Esophagus muscularis mucosa (tissue), 4 donors: ENCODE measurements around the gene CNIH2. TPM values are rescaled to one million over a fixed set of nuclear protein-coding genes. Genes with fewer than 3 reads are reported as not detected.

Source experiments
- DNase-seq: peaks from one replicate; pipeline ENCODE4 v3.0.0-alpha.2; 2017; ENCODE audit errors: extremely low spot score
- H3K27ac ChIP-seq, 4 donors: fragments of 200-600 bp; sonication (generic); replicated peaks in 1 of 4; 1 replicate in 3 of 4; 2 replicates in 1 of 4; pipeline ENCODE4 v1.5.1; 2016 to 2019; ENCODE audit warnings: mild to moderate bottlenecking in 1 of 4
- H3K27me3 ChIP-seq, 4 donors: fragments of 200-600 bp; sonication (generic); one replicate each; pipeline versions ENCODE4 v1.5.1 to v1.6.0; 2016 to 2019
- H3K36me3 ChIP-seq, 4 donors: fragments of 200-600 bp; sonication (generic); one replicate each; pipeline ENCODE4 v1.5.1; 2016 to 2019
- H3K4me1 ChIP-seq, 4 donors: fragments of 200-600 bp; sonication (generic); one replicate each; pipeline ENCODE4 v1.5.1; 2016 to 2019
- H3K4me3 ChIP-seq, 4 donors: fragments of 200-600 bp; sonication (generic); 1 replicate in 2 of 4; 2 replicates in 2 of 4; pipeline ENCODE4 v1.5.1; 2016 to 2019; ENCODE audit warnings: mild to moderate bottlenecking in 4 of 4, moderate library complexity in 1 of 4
- H3K9me3 ChIP-seq, 4 donors: fragments of 200-600 bp; sonication (generic); 1 replicate in 3 of 4; 2 replicates in 1 of 4; pipeline ENCODE4 v1.5.1; 2016 to 2019
- EP300 ChIP-seq: sonication (generic); formaldehyde crosslinking; IDR thresholded peaks from one replicate; pipeline ENCODE4 v1.6.1; 2017; ENCODE audit warnings: antibody characterized with exemption
- POLR2A ChIP-seq: fragments of 450-650 bp; IDR thresholded peaks from one replicate; pipeline ENCODE4 v1.6.1; 2017; ENCODE audit warnings: antibody characterized with exemption, moderate library complexity, mild to moderate bottlenecking, low read depth
- POLR2AphosphoS5 ChIP-seq, 2 donors: sonication (generic); formaldehyde crosslinking; IDR thresholded peaks; one replicate each; pipeline ENCODE4 v1.6.1; 2017; ENCODE audit warnings: antibody characterized with exemption in 2 of 2
- WGBS: methylation state at CpG from one replicate; pipeline ENCODE4 v1.1.5; 2018; 5-methylcytosine and 5-hydroxymethylcytosine counted together
- intact Hi-C: fragments of 100-400 bp; cut with DNase I; formaldehyde crosslinking; loops from one replicate; pipeline ENCODE4 v1.15.1; 2023
- total RNA-seq, 4 donors: library from RNA; depleted of rRNA; stranded (reverse); fragments of >200 nt; gene quantifications; one replicate each; pipeline versions ENCODE4 v1.1.0 to v1.2.1, GENCODE V29; 2016
- TF ChIP-seq, protein P1 (sequence below), 3 experiments: fragments of 200-600 bp in 2 of 3; fragments of 450-650 bp in 1 of 3; sonication (generic) in 2 of 3; IDR thresholded peaks; one replicate each; pipeline ENCODE4 v1.5.1; 2017 to 2019; ENCODE audit warnings: antibody characterized with exemption in 3 of 3, mild to moderate bottlenecking in 2 of 3, moderate library complexity in 1 of 3

Gene CNIH2
- total RNA-seq, 4 donors from 2014 or later, result 0.40 TPM; not detected in 3

DNA sequence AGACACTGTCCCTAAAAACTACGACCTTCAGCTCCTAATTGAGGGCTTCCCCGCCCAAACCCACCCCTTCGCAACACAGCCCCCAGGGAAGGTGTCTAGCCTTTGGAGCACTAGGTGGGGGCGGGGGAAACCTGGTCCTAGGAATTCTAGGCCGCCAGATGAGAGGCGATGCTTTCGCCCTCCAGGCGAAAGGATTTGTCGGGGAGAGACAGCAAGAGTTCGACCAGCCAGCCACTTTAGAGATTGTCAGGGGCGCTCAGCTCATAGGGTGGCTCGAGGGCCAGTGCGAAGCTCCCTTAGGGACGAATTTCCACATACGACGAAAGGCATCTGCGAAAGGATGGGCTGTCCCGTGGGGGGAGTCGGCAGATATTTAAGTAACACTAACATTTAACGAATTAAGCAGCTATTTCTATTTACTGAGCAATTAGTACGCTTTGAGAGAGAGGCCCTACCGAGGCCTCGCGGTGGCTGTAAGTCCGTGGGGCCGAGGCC lies 33.5 kb downstream of the CNIH2 start:
- WGBS, result 30% methylated on average over 24 of the region's 26 CpGs
- no peaks in the 10 kb centered on the region for H3K9me3 ChIP-seq
- no peak for DNase-seq
- peaks cover 0 to 3% (median 0%) of the 10 kb centered on the region in 4 donors for H3K27me3 ChIP-seq
- H3K4me3 ChIP-seq, result peak overlapping the region; percentile 59 to 75 (median 62)
- TF ChIP-seq POLR2AphosphoS5 (IDR thresholded peaks at IDR 0.05), result no peak
- TF ChIP-seq, protein P1, sequence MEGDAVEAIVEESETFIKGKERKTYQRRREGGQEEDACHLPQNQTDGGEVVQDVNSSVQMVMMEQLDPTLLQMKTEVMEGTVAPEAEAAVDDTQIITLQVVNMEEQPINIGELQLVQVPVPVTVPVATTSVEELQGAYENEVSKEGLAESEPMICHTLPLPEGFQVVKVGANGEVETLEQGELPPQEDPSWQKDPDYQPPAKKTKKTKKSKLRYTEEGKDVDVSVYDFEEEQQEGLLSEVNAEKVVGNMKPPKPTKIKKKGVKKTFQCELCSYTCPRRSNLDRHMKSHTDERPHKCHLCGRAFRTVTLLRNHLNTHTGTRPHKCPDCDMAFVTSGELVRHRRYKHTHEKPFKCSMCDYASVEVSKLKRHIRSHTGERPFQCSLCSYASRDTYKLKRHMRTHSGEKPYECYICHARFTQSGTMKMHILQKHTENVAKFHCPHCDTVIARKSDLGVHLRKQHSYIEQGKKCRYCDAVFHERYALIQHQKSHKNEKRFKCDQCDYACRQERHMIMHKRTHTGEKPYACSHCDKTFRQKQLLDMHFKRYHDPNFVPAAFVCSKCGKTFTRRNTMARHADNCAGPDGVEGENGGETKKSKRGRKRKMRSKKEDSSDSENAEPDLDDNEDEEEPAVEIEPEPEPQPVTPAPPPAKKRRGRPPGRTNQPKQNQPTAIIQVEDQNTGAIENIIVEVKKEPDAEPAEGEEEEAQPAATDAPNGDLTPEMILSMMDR (IDR thresholded peaks at IDR 0.05), result peak in 1 of 3 experiments; percentile 94
- peaks cover 24 to 51% (median 44%) of the 10 kb centered on the region in 4 donors for H3K4me1 ChIP-seq
- peak overlapping the region; percentile 83 to 95 (median 89) for H3K27ac ChIP-seq
- intact Hi-C loops, result loop anchor here (2.0 to 5.0 kb wide), 2 partner anchors 17 to 76 kb away; no protein-coding TSS in a partner anchor
- H3K36me3 ChIP-seq, result no peaks in the 10 kb centered on the region

DNA sequence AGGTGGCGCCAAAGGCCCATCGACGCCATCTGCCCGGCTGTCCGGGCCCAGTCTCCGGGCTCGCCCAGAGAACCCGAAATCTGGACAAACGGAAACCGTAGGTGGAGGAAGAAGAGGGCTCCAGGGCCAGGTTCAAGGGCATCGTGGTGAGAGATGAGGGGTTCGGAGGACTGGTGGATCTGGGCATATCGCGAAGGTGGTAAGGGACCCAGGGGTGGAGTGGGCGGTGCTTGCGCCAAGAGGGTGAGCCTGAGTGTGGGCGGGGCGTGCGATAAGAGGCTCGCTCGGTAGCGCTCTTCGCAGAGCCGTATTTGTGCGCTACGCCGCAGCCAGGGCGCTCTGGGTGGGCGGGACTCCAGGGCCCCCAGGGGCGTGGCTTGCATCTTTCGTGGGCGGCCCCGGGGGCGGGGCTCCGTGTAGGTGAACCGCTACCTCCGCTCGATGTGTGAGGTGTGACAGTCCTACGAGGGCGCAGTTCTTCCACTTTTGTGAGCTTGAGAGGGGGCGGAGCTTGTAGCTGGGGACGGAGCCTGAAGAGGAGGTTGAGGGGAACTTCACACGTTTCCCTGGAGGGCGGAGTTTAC lies 34.1 kb downstream of the CNIH2 start:
- H3K27ac ChIP-seq, result peak overlapping the region; percentile 83 to 95 (median 89)
- WGBS, result 0% methylated on average over 28 of the region's 44 CpGs
- no peaks in the 10 kb centered on the region for H3K9me3 ChIP-seq
- DNase-seq, result peak; percentile 97
- H3K4me1 ChIP-seq, result peaks cover 28 to 56% (median 49%) of the 10 kb centered on the region in 4 donors
- no peaks in the 10 kb centered on the region for H3K36me3 ChIP-seq
- intact Hi-C loops, result loop anchor here (2.0 to 5.0 kb wide), 2 partner anchors 17 to 75 kb away; no protein-coding TSS in a partner anchor
- TF ChIP-seq POLR2AphosphoS5 (IDR thresholded peaks at IDR 0.05) (peak; percentile 38 to 69), EP300 (no peak), POLR2A (no peak)
- TF ChIP-seq, protein P1 (IDR thresholded peaks at IDR 0.05), result peak in 2 of 3 experiments; percentile 94 to 99
- peaks cover 0 to 8% (median 0%) of the 10 kb centered on the region in 4 donors for H3K27me3 ChIP-seq
- peak overlapping the region; percentile 59 to 75 (median 62) for H3K4me3 ChIP-seq

DNA sequence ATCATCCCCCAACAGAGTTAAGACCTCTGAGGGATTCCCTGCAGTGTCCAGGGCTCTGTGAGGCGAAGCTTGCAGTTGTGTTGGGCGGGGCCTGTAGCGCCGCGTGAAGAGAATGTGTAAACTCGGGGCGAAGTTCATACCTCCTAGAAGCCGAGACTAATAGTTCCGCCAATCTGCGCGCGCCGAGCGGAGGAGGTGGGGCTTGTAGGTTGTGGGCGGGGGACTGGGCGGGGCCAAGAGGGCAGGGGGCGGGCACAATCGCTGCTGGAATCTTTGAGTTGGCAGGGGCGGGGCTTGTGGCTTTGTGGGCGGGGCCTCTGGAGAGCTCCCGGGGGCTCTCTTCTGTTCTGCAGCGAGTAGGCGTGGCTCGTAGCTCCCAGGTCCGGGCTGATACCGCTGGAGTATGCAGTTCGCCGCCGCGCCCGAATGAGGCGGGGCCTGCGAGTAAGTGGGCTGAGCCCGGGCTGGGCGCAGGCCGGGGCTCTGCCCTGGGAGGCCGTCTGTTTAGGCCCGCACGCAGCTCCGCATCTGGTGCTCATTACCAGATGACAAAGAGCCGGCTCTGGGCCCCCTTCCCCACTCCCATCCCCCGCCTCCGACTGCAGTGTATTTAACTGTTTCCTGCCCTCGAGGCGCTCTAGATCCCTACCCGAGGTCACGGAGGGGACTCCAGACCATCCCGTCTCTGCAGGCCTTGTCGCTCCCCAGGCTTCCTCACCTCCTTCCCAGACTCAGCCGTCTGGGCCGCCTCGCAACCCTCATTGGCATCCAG lies 34.8 kb downstream of the CNIH2 start:
- no peak for TF ChIP-seq EP300
- TF ChIP-seq, protein P1 (IDR thresholded peaks at IDR 0.05), result no peak
- TF ChIP-seq POLR2AphosphoS5 (IDR thresholded peaks at IDR 0.05), result peak; percentile 74 to 85
- H3K27ac ChIP-seq, result peak overlapping the region; percentile 83 to 95 (median 89)
- no peaks in the 10 kb centered on the region for H3K36me3 ChIP-seq
- H3K9me3 ChIP-seq, result no peaks in the 10 kb centered on the region
- intact Hi-C loops, result loop anchor here (5.0 kb wide), 1 partner anchor 75 kb away; no protein-coding TSS in a partner anchor
- 7% methylated on average over 19 of the region's 52 CpGs for WGBS
- peak overlapping the region; percentile 59 to 75 (median 62) for H3K4me3 ChIP-seq
- DNase-seq, result peak; percentile 100
- peaks cover 35 to 63% (median 56%) of the 10 kb centered on the region in 4 donors for H3K4me1 ChIP-seq
- peaks cover 0 to 8% (median 0%) of the 10 kb centered on the region in 4 donors for H3K27me3 ChIP-seq

DNA sequence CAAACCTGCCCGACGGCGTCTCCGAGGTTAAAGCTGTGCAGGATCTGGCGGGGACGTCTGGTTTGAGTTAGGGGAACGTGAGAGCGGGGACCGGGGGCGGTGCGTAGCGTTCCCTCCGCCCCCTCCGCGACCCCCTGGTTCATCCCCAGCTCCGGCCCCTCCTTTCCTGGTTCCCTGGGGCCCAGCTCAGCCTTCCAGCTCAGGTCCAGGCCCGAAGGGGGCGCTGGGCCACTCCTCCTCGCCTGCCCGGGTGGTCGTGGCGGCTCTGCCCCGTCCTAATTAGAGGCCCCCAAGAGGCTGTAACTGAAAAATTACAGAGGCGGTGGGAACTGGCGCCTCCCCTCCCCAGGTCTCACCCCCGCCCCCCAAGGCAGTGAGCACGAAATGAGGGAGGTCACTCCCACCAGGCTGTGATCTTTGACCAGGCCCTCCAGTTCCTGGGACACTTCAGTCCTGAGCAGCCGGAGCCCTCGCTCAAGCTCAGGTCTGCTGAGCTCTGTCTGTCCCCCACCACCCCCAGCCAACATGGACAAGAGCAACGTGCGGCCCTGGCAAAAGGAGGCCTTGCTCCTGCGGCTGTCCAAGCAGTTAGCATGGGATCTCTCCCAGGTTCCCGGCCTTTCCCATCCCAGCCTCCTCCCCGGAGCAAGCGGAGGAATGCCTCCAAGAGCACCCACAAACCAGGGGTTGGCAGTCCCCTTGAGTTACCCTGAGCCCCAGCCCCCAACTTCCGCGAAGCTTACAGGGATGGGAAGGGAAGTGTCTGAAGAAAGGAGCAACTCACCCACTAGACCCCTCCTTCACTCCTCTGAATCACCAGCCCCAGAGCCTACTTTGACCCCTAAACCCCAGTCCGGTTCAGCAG lies 35.6 kb downstream of the CNIH2 start:
- intact Hi-C loops, result loop anchor here (5.0 kb wide), 1 partner anchor 74 kb away; no protein-coding TSS in a partner anchor

More for the DNA sequence above, 35.6 kb downstream of the CNIH2 start:
- peak overlapping the region; percentile 59 to 75 (median 62) for H3K4me3 ChIP-seq
- H3K36me3 ChIP-seq, result no peaks in the 10 kb centered on the region
- no peaks in the 10 kb centered on the region for H3K9me3 ChIP-seq
- 40% methylated on average over 19 of the region's 38 CpGs for WGBS
- H3K27ac ChIP-seq, result peak overlapping the region; percentile 83 to 95 (median 89)
- H3K4me1 ChIP-seq, result peaks cover 41 to 71% (median 64%) of the 10 kb centered on the region in 4 donors
- peaks cover 0 to 8% (median 0%) of the 10 kb centered on the region in 4 donors for H3K27me3 ChIP-seq
- no peak for DNase-seq
- TF ChIP-seq POLR2AphosphoS5 (IDR thresholded peaks at IDR 0.05) (no peak), EP300 (no peak), POLR2A (no peak)
- TF ChIP-seq, protein P1 (IDR thresholded peaks at IDR 0.05), result no peak
